ENCODE measurements around the gene MRPL23. TPM values are rescaled to one million over a fixed set of nuclear protein-coding genes. Genes with fewer than 3 reads are reported as not detected.

MRPL23 gene
- total and polyA plus RNA-seq, 2 of the 8 experiments (the other 6 are each of a cell fraction or from before 2014, with no cell fraction given) = 86.4 to 244 TPM

GRCh38 chr11:1919391-1920127 is 27.6 kb upstream of the MRPL23 start, which contains the start of gene TNNT3:
TNNT3 (plus strand) TSS chr11:1919703; CDS start chr11:1922875, 3,172 bp downstream.
- POLR2A ChIA-PET (ENCODE audit: partially characterized antibody) = no interaction called here
- TF ChIP-seq SP2 (IDR thresholded peaks at IDR 0.05; ENCODE audit: low read length) (no peak), RFX5 (IDR thresholded peaks at IDR 0.05; ENCODE audit: borderline replicate concordance, low read depth, low read length) (no peak), TEAD4 (IDR thresholded peaks at IDR 0.05; ENCODE audit: low read depth, low read length) (no peak), ASH2L (IDR thresholded peaks at IDR 0.05; ENCODE audit: low read length) (no peak), SIN3A (conservative IDR thresholded peaks at IDR 0.05 in 1 of 2, IDR thresholded peaks at IDR 0.05 in 1 of 2; ENCODE audit: low read depth in 1 of 2, low read length in 2 of 2) (no peak), CTBP2 (IDR thresholded peaks at IDR 0.05; ENCODE audit: borderline replicate concordance, insufficient read depth, insufficient read length, low read length) (no peak), CHD1 (IDR thresholded peaks at IDR 0.05; ENCODE audit: low read depth, low read length) (no peak), NRF1 (IDR thresholded peaks at IDR 0.05; ENCODE audit: low read depth, low read length) (no peak), EZH2 (IDR thresholded peaks at IDR 0.05; ENCODE audit: low read depth, low read length, severe bottlenecking) (no peak), MAFK (IDR thresholded peaks at IDR 0.05; ENCODE audit: low read depth, low read length) (no peak), HDAC6 (IDR thresholded peaks at IDR 0.05; ENCODE audit: low read depth, low read length) (no peak), POLR2A (IDR thresholded peaks at IDR 0.05; ENCODE audit: control extremely low read depth in 1 of 2, low read depth in 2 of 2, low read length in 2 of 2) (no peak), YY1 (IDR thresholded peaks at IDR 0.05; ENCODE audit: low read depth, low read length) (no peak), EGR1 (IDR thresholded peaks at IDR 0.05; ENCODE audit: borderline replicate concordance, low read depth, low read length) (no peak)

More at GRCh38 chr11:1919391-1920127, 27.6 kb upstream of the MRPL23 start, which contains the start of gene TNNT3:
- H4K5ac ChIP-seq (ENCODE audit: insufficient read length, low read depth, low read length) = no peak within 1 kb of the TSS
- peaks cover 0 to 3% (median 3%) of the 10 kb centered on the region in 4 experiments; a peak in 4 of 7 replicates for H3K4me1 ChIP-seq (replicated peaks in 1 of 4; ENCODE audit: control insufficient read depth in 3 of 4, insufficient read depth in 4 of 4, low read length in 3 of 4)
- no peak within 1 kb of the TSS for H3K18ac ChIP-seq (ENCODE audit: extremely low read depth, low read length)
- H3K23me2 ChIP-seq (ENCODE audit: low read depth, low read length) = peaks cover 5% of the 10 kb centered on the region; the same call in 1 of the 2 replicates
- no peak within 1 kb of the TSS for H3K4me2 ChIP-seq (ENCODE audit: insufficient read depth in 1 of 2, low read depth in 2 of 2, low read length in 2 of 2)
- H3K23ac ChIP-seq (ENCODE audit: insufficient read length) = no peak within 1 kb of the TSS
- no peak within 1 kb of the TSS for H2AFZ ChIP-seq (ENCODE audit: low read length)
- no peaks in the 10 kb centered on the region for H3K36me3 ChIP-seq (ENCODE audit: control insufficient read depth in 2 of 4, insufficient read depth in 4 of 4, low read length in 3 of 4)
- H2BK5ac ChIP-seq (ENCODE audit: low read depth, low read length) = no peak within 1 kb of the TSS
- H3K79me1 ChIP-seq (ENCODE audit: low read depth, low read length) = no peaks in the 10 kb centered on the region
- peaks cover 0 to 2% of the 10 kb centered on the region in 2 experiments for H4K20me1 ChIP-seq (replicated peaks in 1 of 2; ENCODE audit: control insufficient read depth in 1 of 2, insufficient read depth in 2 of 2, low read length in 2 of 2)
- no peak within 1 kb of the TSS for H2BK12ac ChIP-seq (ENCODE audit: low read depth, low read length)
- no peak within 1 kb of the TSS for H3K56ac ChIP-seq (replicated peaks; ENCODE audit: insufficient read length, low read depth, low read length)
- WGBS, 2 experiments (ENCODE audit: extremely low coverage in 1 of 2, insufficient coverage in 1 of 2, insufficient read length in 1 of 2, insufficient replicate concordance in 2 of 2, low coverage in 1 of 2, low lambda C conversion rate in 2 of 2, missing lambda C conversion rate in 1 of 2) = 90% methylated on average over 27 of the region's 31 CpGs; no CpG with 5 or more reads in 1 of the 2 experiments
- H4K8ac ChIP-seq (ENCODE audit: extremely low read depth, insufficient read depth, low read length) = no peak within 1 kb of the TSS
- no peak within 1 kb of the TSS for H2AK5ac ChIP-seq (ENCODE audit: low read depth, low read length)
- FAIRE-seq (no peak), DNase-seq (ENCODE audit: low read depth in 1 of 2, low spot score in 2 of 2) (no peak)
- H2BK120ac ChIP-seq (replicated peaks; ENCODE audit: low read depth, low read length) = no peak within 1 kb of the TSS
- no peak within 1 kb of the TSS for H3K14ac ChIP-seq (ENCODE audit: insufficient read length)
- H3K4me3 ChIP-seq (ENCODE audit: extremely low read depth in 1 of 4, insufficient read depth in 2 of 4, low read depth in 3 of 4, low read length in 4 of 4) = no peak within 1 kb of the TSS
- no peak within 1 kb of the TSS for H2BK20ac ChIP-seq (ENCODE audit: low read length)
- no peak within 1 kb of the TSS for H4K91ac ChIP-seq (replicated peaks; ENCODE audit: insufficient read length, low read length)
- no peaks in the 10 kb centered on the region for H3K9me3 ChIP-seq (ENCODE audit: insufficient read depth in 2 of 2, low read depth in 1 of 2, low read length in 1 of 2)
- no peak within 1 kb of the TSS for H3K4ac ChIP-seq (replicated peaks; ENCODE audit: insufficient read length, low read depth, low read length)
- H3K79me2 ChIP-seq (ENCODE audit: control insufficient read depth in 1 of 2, insufficient read depth in 2 of 2, low read length in 2 of 2) = no peaks in the 10 kb centered on the region
- H3K27ac ChIP-seq (ENCODE audit: low read depth, low read length) = no peak within 1 kb of the TSS
- CTCF ChIA-PET (ENCODE audit: partially characterized antibody) = interaction anchor here (0.6 to 4.4 kb wide), 12 partner anchors 11 to 245 kb away, joined by 3 to 47 read pairs (median 4); partner anchors contain the start of gene PRR33
- H3K27me3 ChIP-seq (replicated peaks in 1 of 4; ENCODE audit: control insufficient read depth in 3 of 4, extremely low read depth in 1 of 4, insufficient read depth in 3 of 4, low read length in 3 of 4) = no peaks in the 10 kb centered on the region
- no peak within 1 kb of the TSS for H2BK15ac ChIP-seq (ENCODE audit: low read length)
- no peak within 1 kb of the TSS for H3K9ac ChIP-seq (replicated peaks in 1 of 4; ENCODE audit: extremely low read depth in 1 of 4, low read depth in 3 of 4, low read length in 3 of 4)

Measured in H1 (cell line).